PFSK-1 (cell line): ENCODE measurements around the gene SRD5A2.

ENCODE experiments used
- FOXP2 ChIP-seq: optimal IDR thresholded peaks from 2 replicates; pipeline ENCODE3; 2011; ENCODE audit warnings: borderline replicate concordance, control low read depth, inconsistent platforms; ENCODE audit not compliant: insufficient read depth; ENCODE audit errors: extremely low read length, extremely low read depth
- POLR2AphosphoS5 ChIP-seq: IDR thresholded peaks from 2 replicates; pipeline ENCODE4 v1.6.1; 2012; ENCODE audit warnings: low read depth, mild to moderate bottlenecking, control low read depth, low read length, moderate library complexity
- SIN3A ChIP-seq: IDR thresholded peaks from 2 replicates; pipeline ENCODE4 v1.6.1; 2012; ENCODE audit warnings: mild to moderate bottlenecking, low read length, moderate library complexity, borderline replicate concordance; ENCODE audit not compliant: insufficient read depth
- TAF1 ChIP-seq: IDR thresholded peaks from 2 replicates; pipeline ENCODE4 v1.6.1; 2012; ENCODE audit warnings: low read length, control low read depth, borderline replicate concordance; ENCODE audit not compliant: insufficient read depth
- TF ChIP-seq, protein P1 (sequence below), 2 experiments: IDR thresholded peaks; 2 replicates each; pipeline versions ENCODE4 v1.6.1 to v1.8.0; 2011 to 2012; ENCODE audit warnings: low read depth in 2 of 2, low read length in 2 of 2, control low read depth in 1 of 2, inconsistent platforms in 1 of 2, mild to moderate bottlenecking in 1 of 2, moderate library complexity in 1 of 2; ENCODE audit not compliant: insufficient read depth in 1 of 2

DNA sequence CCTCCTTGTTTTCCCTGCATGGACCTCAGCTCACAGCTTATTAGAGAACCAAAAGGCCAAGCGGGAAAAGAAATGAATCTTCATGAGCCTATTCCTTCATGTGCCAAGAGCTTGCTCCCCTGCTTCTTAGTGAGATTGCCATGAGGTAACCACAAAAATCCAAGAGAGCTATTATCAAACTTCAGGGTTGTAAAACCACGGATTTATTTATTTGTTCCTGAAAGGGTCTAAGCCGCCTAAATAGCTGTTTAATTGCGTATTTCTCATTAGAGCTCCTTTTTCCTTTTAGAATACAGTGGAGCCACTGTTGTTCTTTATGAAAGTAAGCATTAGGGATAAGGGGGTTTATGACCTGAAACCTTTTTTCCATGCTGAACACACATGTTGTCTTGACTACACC, 58.0 kb downstream of the SRD5A2 start:
- TF ChIP-seq, protein P1, sequence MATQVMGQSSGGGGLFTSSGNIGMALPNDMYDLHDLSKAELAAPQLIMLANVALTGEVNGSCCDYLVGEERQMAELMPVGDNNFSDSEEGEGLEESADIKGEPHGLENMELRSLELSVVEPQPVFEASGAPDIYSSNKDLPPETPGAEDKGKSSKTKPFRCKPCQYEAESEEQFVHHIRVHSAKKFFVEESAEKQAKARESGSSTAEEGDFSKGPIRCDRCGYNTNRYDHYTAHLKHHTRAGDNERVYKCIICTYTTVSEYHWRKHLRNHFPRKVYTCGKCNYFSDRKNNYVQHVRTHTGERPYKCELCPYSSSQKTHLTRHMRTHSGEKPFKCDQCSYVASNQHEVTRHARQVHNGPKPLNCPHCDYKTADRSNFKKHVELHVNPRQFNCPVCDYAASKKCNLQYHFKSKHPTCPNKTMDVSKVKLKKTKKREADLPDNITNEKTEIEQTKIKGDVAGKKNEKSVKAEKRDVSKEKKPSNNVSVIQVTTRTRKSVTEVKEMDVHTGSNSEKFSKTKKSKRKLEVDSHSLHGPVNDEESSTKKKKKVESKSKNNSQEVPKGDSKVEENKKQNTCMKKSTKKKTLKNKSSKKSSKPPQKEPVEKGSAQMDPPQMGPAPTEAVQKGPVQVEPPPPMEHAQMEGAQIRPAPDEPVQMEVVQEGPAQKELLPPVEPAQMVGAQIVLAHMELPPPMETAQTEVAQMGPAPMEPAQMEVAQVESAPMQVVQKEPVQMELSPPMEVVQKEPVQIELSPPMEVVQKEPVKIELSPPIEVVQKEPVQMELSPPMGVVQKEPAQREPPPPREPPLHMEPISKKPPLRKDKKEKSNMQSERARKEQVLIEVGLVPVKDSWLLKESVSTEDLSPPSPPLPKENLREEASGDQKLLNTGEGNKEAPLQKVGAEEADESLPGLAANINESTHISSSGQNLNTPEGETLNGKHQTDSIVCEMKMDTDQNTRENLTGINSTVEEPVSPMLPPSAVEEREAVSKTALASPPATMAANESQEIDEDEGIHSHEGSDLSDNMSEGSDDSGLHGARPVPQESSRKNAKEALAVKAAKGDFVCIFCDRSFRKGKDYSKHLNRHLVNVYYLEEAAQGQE (IDR thresholded peaks at IDR 0.05; ENCODE audit: insufficient read depth in 1 of 2, low read depth in 2 of 2, low read length in 2 of 2), result no peak
- no peak for TF ChIP-seq POLR2AphosphoS5
- no peak for TF ChIP-seq SIN3A
- TF ChIP-seq TAF1, result no peak
- no peak for TF ChIP-seq FOXP2
